ENCODE measurements around the gene TMEM117. TPM values are rescaled to one million over a fixed set of nuclear protein-coding genes. Genes with fewer than 3 reads are reported as not detected.

Gene TMEM117
- total RNA-seq, 1 donor from 2014 or later: 0.43 TPM

DNA sequence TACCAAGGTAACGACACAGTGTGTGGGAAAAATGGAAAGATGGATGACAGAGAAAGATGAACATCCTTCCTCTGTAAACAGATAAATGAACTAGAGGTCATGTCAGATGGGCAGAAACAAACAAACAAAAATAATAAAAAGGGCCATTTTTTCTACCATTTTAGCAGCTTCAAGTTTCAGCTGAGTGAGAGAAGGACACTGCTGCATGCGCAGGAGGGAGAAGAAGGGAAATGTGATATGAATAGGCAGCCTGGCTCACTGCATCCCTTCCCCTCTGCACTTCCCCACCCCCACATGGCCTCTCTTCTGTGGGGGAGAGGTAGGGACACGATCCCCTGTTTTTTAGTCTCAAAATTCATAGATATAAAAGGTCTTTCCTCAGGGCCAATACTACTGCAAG lies 548.3 kb downstream of the TMEM117 start:
- no peaks in the 10 kb centered on the region for H3K36me3 ChIP-seq
- DNase-seq (ENCODE audit: low spot score in 2 of 2): no peak
- H3K4me3 ChIP-seq: no peak overlapping the region
- no peaks in the 10 kb centered on the region for H3K4me1 ChIP-seq
- intact Hi-C loops (cut with DNase I): no loop called here
- H3K9me3 ChIP-seq: no peaks in the 10 kb centered on the region
- no peaks in the 10 kb centered on the region for H3K27me3 ChIP-seq
- no peak overlapping the region for H3K27ac ChIP-seq
- TF ChIP-seq, protein P1, sequence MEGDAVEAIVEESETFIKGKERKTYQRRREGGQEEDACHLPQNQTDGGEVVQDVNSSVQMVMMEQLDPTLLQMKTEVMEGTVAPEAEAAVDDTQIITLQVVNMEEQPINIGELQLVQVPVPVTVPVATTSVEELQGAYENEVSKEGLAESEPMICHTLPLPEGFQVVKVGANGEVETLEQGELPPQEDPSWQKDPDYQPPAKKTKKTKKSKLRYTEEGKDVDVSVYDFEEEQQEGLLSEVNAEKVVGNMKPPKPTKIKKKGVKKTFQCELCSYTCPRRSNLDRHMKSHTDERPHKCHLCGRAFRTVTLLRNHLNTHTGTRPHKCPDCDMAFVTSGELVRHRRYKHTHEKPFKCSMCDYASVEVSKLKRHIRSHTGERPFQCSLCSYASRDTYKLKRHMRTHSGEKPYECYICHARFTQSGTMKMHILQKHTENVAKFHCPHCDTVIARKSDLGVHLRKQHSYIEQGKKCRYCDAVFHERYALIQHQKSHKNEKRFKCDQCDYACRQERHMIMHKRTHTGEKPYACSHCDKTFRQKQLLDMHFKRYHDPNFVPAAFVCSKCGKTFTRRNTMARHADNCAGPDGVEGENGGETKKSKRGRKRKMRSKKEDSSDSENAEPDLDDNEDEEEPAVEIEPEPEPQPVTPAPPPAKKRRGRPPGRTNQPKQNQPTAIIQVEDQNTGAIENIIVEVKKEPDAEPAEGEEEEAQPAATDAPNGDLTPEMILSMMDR (IDR thresholded peaks at IDR 0.05): no peak

DNA sequence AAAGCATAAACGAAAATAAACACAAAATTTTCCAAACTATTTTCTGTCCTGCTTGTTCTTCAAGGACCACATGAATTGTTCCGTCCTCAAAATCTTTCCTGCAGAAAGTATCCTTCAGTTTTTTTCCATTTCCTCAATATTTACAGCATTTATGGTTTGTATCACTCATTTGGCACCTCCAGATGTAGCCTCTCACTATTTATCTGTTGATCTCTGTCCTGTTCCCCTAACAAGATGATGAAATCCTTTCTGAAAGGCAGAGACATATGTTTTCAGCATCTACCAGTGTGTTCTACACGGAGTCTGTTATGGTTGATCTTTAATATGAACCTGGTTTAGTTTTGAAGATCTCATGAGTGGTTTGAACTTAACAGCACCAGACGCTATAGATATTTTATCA lies 550.1 kb downstream of the TMEM117 start:
- Histone ChIP-seq H3K9me3 (no peaks in the 10 kb centered on the region), H3K27me3 (no peaks in the 10 kb centered on the region), H3K27ac (no peak overlapping the region), H3K4me3 (no peak overlapping the region), H3K4me1 (no peaks in the 10 kb centered on the region), H3K36me3 (no peaks in the 10 kb centered on the region)
- no peak for DNase-seq (ENCODE audit: low spot score in 2 of 2)
- TF ChIP-seq, protein P1 (IDR thresholded peaks at IDR 0.05): no peak
- intact Hi-C loops (cut with DNase I): no loop called here

DNA sequence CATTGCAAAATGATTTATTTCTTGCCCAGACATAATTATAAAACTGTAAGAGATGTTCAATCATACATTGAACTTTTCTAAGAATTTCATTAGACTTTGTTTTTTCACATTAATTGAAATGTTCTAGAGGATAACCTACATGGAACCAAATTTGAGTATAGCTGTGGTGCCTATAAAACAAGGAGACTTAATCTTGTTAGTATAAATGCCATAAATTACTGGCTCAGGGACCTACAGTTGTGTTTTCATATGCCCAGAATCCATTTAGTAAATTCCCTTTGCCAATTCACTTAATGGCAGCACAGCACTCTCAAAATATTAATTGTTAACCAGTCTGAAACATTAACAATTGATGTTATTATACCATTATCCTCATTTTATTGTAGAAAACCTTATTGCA lies 551.7 kb downstream of the TMEM117 start:
- H3K36me3 ChIP-seq: no peaks in the 10 kb centered on the region
- H3K4me3 ChIP-seq: no peak overlapping the region
- no peak overlapping the region for H3K27ac ChIP-seq
- TF ChIP-seq, protein P1 (IDR thresholded peaks at IDR 0.05): no peak
- H3K9me3 ChIP-seq: no peaks in the 10 kb centered on the region
- H3K4me1 ChIP-seq: no peaks in the 10 kb centered on the region
- no peak for DNase-seq (ENCODE audit: low spot score in 2 of 2)
- H3K27me3 ChIP-seq: no peaks in the 10 kb centered on the region
- intact Hi-C loops (cut with DNase I): no loop called here

DNA sequence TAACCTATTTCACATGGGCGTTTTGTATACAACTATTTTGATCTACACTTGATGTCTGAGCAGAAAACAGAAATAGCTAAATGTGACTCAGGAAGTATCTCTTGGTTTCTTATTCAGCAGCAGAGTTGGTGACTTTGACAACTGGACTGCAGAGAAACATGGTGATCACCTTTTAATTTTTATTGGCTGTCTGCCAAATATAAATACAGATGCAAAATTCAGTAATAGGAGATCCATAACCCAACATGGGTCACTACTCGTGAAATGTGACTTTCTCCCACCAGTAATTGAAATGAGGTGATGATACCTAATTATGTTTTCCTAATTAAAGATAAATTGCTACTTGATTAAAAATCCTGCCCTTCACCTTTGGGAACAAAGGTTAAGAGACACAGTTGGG lies 553.2 kb downstream of the TMEM117 start:
- no peaks in the 10 kb centered on the region for H3K9me3 ChIP-seq
- H3K27ac ChIP-seq: no peak overlapping the region
- H3K4me1 ChIP-seq: no peaks in the 10 kb centered on the region
- no peaks in the 10 kb centered on the region for H3K27me3 ChIP-seq
- no peaks in the 10 kb centered on the region for H3K36me3 ChIP-seq
- H3K4me3 ChIP-seq: no peak overlapping the region
- DNase-seq (ENCODE audit: low spot score in 2 of 2): no peak
- TF ChIP-seq, protein P1 (IDR thresholded peaks at IDR 0.05): no peak
- intact Hi-C loops (cut with DNase I): no loop called here

DNA sequence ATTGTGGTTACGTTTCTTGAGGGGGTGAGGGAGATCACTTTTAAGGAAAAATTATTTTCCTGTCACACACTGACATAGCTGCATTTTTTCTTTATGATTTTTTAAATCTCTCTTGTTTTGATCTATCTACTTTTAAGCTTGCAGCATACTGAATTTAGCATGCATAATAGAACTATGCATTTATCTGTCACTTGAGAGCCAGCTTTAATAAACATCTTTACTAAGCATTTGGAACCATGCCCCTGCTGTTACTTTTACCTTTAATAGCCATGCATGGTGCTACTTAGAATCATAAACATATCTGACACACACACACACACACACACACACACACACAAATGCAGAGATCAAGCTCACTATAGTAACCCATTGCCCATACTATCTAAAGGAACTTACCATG lies 554.0 kb downstream of the TMEM117 start:
- no peaks in the 10 kb centered on the region for H3K4me1 ChIP-seq
- intact Hi-C loops (cut with DNase I): no loop called here
- H3K27me3 ChIP-seq: no peaks in the 10 kb centered on the region
- H3K4me3 ChIP-seq: no peak overlapping the region
- no peak overlapping the region for H3K27ac ChIP-seq
- no peaks in the 10 kb centered on the region for H3K9me3 ChIP-seq
- TF ChIP-seq, protein P1 (IDR thresholded peaks at IDR 0.05): no peak
- no peaks in the 10 kb centered on the region for H3K36me3 ChIP-seq
- DNase-seq (ENCODE audit: low spot score in 2 of 2): no peak

DNA sequence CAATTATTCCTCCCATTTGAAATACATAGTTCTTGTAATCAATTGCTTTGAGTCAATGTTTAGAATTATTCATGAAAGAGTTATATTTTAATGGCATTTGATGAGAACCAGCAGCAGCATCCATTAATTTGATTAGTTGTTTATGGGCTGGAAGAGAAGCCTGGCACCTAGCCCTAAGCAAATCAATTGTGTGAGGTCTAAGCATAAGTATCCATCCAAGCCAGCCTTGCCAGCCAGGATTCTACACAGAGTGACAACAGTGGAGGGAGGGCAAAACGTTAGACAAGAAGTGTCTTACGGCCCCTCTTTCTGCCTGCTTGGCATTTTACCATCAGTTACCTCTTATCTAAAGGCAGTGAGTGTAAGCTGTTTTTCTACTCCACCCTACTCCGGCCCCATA lies 561.8 kb downstream of the TMEM117 start:
- no peak for DNase-seq (ENCODE audit: low spot score in 2 of 2)
- H3K4me3 ChIP-seq: no peak overlapping the region
- H3K4me1 ChIP-seq: no peaks in the 10 kb centered on the region
- H3K9me3 ChIP-seq: no peaks in the 10 kb centered on the region
- H3K27me3 ChIP-seq: no peaks in the 10 kb centered on the region
- no peaks in the 10 kb centered on the region for H3K36me3 ChIP-seq
- no peak overlapping the region for H3K27ac ChIP-seq
- intact Hi-C loops (cut with DNase I): no loop called here
- TF ChIP-seq, protein P1 (IDR thresholded peaks at IDR 0.05): no peak

Measured in ascending aorta (tissue), 2 donors.